Lung (tissue), 12 donors: ENCODE data around the gene RNF11. TPM values are rescaled to one million over a fixed set of nuclear protein-coding genes. Genes with fewer than 3 reads are reported as not detected.

ENCODE experiments used
- ATAC-seq: fragments of 200-7000 bp; cut with Tn5 transposase; one replicate; pipeline ENCODE4 v1.9.1; 2020; ENCODE audit warnings: moderate number of reproducible peaks; ENCODE audit not compliant: insufficient read depth, low FRiP score
- DNase-seq, 3 donors: peaks; one replicate each; pipeline ENCODE4 v3.0.0-alpha.2; 2013 to 2017
- H3K27ac ChIP-seq, 2 donors: one replicate each; pipeline ENCODE4 v1.5.1; 2013; ENCODE audit warnings: mild to moderate bottlenecking in 2 of 2, moderate library complexity in 2 of 2, control low read depth in 1 of 2, inconsistent platforms in 1 of 2, low read depth in 1 of 2, low read length in 1 of 2
- H3K27me3 ChIP-seq, 3 donors: one replicate each; pipeline ENCODE4 v1.5.1; 2013; ENCODE audit warnings: low read length in 2 of 3; ENCODE audit not compliant: control insufficient read depth in 3 of 3, insufficient read depth in 3 of 3
- H3K36me3 ChIP-seq, 4 donors: one replicate each; pipeline ENCODE4 v1.5.1; 2013; ENCODE audit warnings: low read length in 4 of 4, mild to moderate bottlenecking in 1 of 4, moderate library complexity in 1 of 4; ENCODE audit not compliant: control insufficient read depth in 4 of 4, insufficient read depth in 4 of 4
- H3K4me1 ChIP-seq, 5 donors: one replicate each; pipeline ENCODE4 v1.5.1; 2013; ENCODE audit warnings: low read length in 5 of 5, mild to moderate bottlenecking in 2 of 5, moderate library complexity in 1 of 5; ENCODE audit not compliant: control insufficient read depth in 5 of 5, insufficient read depth in 5 of 5
- H3K4me3 ChIP-seq: one replicate; pipeline ENCODE4 v1.5.1; 2013; ENCODE audit warnings: mild to moderate bottlenecking, control low read depth, moderate library complexity
- H3K9ac ChIP-seq, 2 donors: one replicate each; pipeline ENCODE4 v1.5.1; 2013; ENCODE audit warnings: low read length in 2 of 2, control low read depth in 1 of 2; ENCODE audit not compliant: insufficient read depth in 1 of 2
- H3K9me3 ChIP-seq, 4 donors: one replicate each; pipeline ENCODE4 v1.5.1; 2013; ENCODE audit warnings: low read length in 3 of 4, mild to moderate bottlenecking in 1 of 4, moderate library complexity in 1 of 4; ENCODE audit not compliant: control insufficient read depth in 4 of 4, insufficient read depth in 3 of 4
- CTCF ChIP-seq: IDR thresholded peaks from 2 replicates; pipeline ENCODE4 v1.5.1; 2012; ENCODE audit warnings: mild to moderate bottlenecking; ENCODE audit errors: control extremely low read depth, extremely low read depth
- WGBS, 2 donors: extraction: QIAGEN DNeasy Blood & Tissue Kit; methylation state at CpG; one replicate each; pipeline ENCODE4 v1.1.7; 2013; 5-methylcytosine and 5-hydroxymethylcytosine counted together
- polyA plus RNA-seq, 2 donors: library from polyadenylated mRNA; stranded (reverse); fragments of 200-250 nt; gene quantifications; one replicate each; pipeline ENCODE4 v1.2.1, GENCODE V29; 2013
- total RNA-seq, 2 donors: library from RNA; depleted of rRNA in 1 of 2; stranded (reverse); fragments of >200 nt in 1 of 2; gene quantifications; one replicate each; pipeline ENCODE4 v1.2.1, GENCODE V29; 2014 to 2021
- donor health status: control.
- donor health status: control.
- donor health status: Bipolar disorder and iron deficiency.
- donor health status: healthy.
- donor health status: DM: yes; HTN: yes; CAD: no.

The RNF11 gene
- total and polyA plus RNA-seq, 4 donors = 36.6 to 149 (median 71.4) TPM

GRCh38 chr1:51190961-51191360 is 45.1 kb upstream of the RNF11 start:
- WGBS, 2 donors = 33 to 46% methylated on average over 1 of the region's 1 CpG

GRCh38 chr1:51192213-51192843 is 43.7 kb upstream of the RNF11 start:
- 25 to 40% methylated on average over 3 of the region's 3 CpGs for WGBS, 2 donors
- ATAC-seq = peak; percentile 59
- peak; percentile 52 for TF ChIP-seq CTCF

More at GRCh38 chr1:51190961-51191360, 45.1 kb upstream of the RNF11 start:
- Histone ChIP-seq H3K4me3 (no peak overlapping the region), H3K9ac (no peak overlapping the region), H3K4me1 (peaks cover 0 to 4% (median 0%) of the 10 kb centered on the region in 5 donors), H3K9me3 (no peaks in the 10 kb centered on the region), H3K27ac (no peak overlapping the region), H3K27me3 (no peaks in the 10 kb centered on the region), H3K36me3 (no peaks in the 10 kb centered on the region)
- TF ChIP-seq CTCF = no peak
- ATAC-seq = no peak
- no peak for DNase-seq

GRCh38 chr1:51193564-51193963 is 42.5 kb upstream of the RNF11 start:
- Histone ChIP-seq H3K4me1 (peaks cover 0 to 4% (median 0%) of the 10 kb centered on the region in 5 donors), H3K27ac (no peak overlapping the region), H3K27me3 (no peaks in the 10 kb centered on the region), H3K9ac (no peak overlapping the region), H3K36me3 (no peaks in the 10 kb centered on the region), H3K4me3 (no peak overlapping the region), H3K9me3 (no peaks in the 10 kb centered on the region)
- ATAC-seq (no peak), DNase-seq (no peak)
- no peak for TF ChIP-seq CTCF

More at GRCh38 chr1:51192213-51192843, 43.7 kb upstream of the RNF11 start:
- Histone ChIP-seq H3K4me1 (peaks cover 0 to 4% (median 0%) of the 10 kb centered on the region in 5 donors), H3K36me3 (no peaks in the 10 kb centered on the region), H3K27me3 (no peaks in the 10 kb centered on the region), H3K9me3 (no peaks in the 10 kb centered on the region), H3K4me3 (no peak overlapping the region), H3K9ac (no peak overlapping the region), H3K27ac (no peak overlapping the region)
- DNase-seq = peak; percentile 69 to 86 (median 83)
